ENCODE measurements around the gene DUOXA2. TPM values are rescaled to one million over a fixed set of nuclear protein-coding genes. Genes with fewer than 3 reads are reported as not detected.

DUOXA2 gene
- total RNA-seq, 1 donor from 2014 or later: not detected

DNA sequence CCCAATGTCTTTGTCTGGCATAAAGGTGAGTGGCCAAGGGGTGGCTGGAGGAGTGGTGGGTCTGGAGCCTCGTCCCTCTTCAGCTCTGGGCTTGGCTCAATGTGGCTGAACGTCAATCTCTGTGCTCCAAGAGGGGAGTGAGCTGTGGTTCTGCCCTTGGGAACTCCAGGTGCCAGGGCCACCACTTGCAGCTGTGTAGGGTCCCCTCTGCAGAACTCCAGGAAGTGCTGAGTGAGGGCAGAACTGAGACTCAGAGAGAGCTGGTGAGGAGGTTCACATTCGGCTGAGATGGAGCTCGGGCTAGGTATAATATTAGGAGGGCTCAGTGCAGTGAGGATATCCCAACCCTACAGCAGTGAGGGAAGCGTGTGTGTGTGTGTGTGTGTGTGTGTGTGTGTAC is 27.3 kb downstream of the DUOXA2 start:
- H3K27ac Mint-ChIP-seq: no peak overlapping the region
- DNase-seq (ENCODE audit: low spot score in 2 of 2, unreplicated experiment in 2 of 2): no peak
- no peaks in the 10 kb centered on the region for H3K9me3 Mint-ChIP-seq
- H3K36me3 Mint-ChIP-seq: no peaks in the 10 kb centered on the region
- peaks cover 8% of the 10 kb centered on the region for H3K27me3 Mint-ChIP-seq (ENCODE audit: low read depth)
- peaks cover 6% of the 10 kb centered on the region for H3K4me1 Mint-ChIP-seq
- no peak overlapping the region for H3K4me3 Mint-ChIP-seq
- TF ChIP-seq, protein P1, sequence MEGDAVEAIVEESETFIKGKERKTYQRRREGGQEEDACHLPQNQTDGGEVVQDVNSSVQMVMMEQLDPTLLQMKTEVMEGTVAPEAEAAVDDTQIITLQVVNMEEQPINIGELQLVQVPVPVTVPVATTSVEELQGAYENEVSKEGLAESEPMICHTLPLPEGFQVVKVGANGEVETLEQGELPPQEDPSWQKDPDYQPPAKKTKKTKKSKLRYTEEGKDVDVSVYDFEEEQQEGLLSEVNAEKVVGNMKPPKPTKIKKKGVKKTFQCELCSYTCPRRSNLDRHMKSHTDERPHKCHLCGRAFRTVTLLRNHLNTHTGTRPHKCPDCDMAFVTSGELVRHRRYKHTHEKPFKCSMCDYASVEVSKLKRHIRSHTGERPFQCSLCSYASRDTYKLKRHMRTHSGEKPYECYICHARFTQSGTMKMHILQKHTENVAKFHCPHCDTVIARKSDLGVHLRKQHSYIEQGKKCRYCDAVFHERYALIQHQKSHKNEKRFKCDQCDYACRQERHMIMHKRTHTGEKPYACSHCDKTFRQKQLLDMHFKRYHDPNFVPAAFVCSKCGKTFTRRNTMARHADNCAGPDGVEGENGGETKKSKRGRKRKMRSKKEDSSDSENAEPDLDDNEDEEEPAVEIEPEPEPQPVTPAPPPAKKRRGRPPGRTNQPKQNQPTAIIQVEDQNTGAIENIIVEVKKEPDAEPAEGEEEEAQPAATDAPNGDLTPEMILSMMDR (IDR thresholded peaks at IDR 0.05; ENCODE audit: unreplicated experiment): no peak

DNA sequence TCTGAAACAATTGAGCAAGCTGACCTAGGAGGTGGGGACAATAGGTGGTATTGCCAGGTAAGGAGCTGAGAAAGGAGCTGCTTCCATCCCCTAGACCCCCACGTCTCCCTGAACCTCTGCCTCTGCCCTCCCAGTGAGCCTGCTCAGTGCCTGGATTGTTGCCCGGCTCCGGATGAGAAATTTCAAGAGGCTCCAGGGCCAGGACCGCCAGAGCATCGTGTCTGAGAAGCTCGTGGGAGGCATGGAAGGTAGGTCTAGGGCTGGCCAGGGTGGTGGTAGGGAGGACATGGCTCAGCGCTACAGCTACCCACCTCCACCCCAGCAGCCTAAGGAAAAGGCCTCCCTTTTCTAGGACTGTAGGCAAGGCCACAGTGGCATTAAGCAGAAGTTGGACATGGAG is 28.9 kb downstream of the DUOXA2 start:
- no peak overlapping the region for H3K4me3 Mint-ChIP-seq
- DNase-seq (ENCODE audit: low spot score in 2 of 2, unreplicated experiment in 2 of 2): no peak
- H3K27me3 Mint-ChIP-seq (ENCODE audit: low read depth): no peaks in the 10 kb centered on the region
- H3K9me3 Mint-ChIP-seq: no peaks in the 10 kb centered on the region
- H3K4me1 Mint-ChIP-seq: peaks cover 6% of the 10 kb centered on the region
- no peak overlapping the region for H3K27ac Mint-ChIP-seq
- no peaks in the 10 kb centered on the region for H3K36me3 Mint-ChIP-seq
- TF ChIP-seq, protein P1 (IDR thresholded peaks at IDR 0.05; ENCODE audit: unreplicated experiment): no peak

DNA sequence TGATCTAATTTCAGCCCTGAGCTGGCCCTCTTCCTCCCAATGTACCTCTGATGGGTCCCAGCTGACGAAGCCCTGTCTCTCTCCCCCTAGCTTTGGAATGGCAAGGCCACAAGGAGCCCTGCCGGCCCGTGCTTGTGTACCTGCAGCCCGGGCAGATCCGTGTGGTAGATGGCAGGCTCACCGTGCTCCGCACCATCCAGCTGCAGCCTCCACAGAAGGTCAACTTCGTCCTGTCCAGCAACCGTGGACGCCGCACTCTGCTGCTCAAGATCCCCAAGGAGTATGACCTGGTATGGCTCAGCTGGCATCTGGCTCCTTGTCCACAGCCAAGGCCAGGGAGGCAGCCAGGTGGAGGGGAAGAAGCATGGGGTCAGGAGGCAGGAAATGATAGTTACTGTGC is 29.8 kb downstream of the DUOXA2 start:
- H3K4me1 Mint-ChIP-seq: peaks cover 10% of the 10 kb centered on the region
- no peaks in the 10 kb centered on the region for H3K9me3 Mint-ChIP-seq
- no peak for DNase-seq (ENCODE audit: low spot score in 2 of 2, unreplicated experiment in 2 of 2)
- TF ChIP-seq, protein P1 (IDR thresholded peaks at IDR 0.05; ENCODE audit: unreplicated experiment): no peak
- H3K27ac Mint-ChIP-seq: no peak overlapping the region
- no peaks in the 10 kb centered on the region for H3K27me3 Mint-ChIP-seq (ENCODE audit: low read depth)
- no peak overlapping the region for H3K4me3 Mint-ChIP-seq
- no peaks in the 10 kb centered on the region for H3K36me3 Mint-ChIP-seq

DNA sequence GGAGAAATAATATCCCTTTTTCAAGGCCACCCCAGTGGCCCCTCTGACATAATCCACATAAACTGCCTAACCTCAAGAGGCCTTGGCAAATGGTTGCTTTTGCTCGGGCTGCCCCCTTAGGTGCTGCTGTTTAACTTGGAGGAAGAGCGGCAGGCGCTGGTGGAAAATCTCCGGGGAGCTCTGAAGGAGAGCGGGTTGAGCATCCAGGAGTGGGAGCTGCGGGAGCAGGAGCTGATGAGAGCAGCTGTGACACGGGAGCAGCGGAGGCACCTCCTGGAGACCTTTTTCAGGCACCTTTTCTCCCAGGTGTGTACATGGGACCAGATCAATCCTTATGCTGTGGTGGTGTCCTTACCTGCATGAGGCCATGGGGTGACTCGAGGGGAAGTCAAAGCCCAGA is 30.6 kb downstream of the DUOXA2 start:
- TF ChIP-seq, protein P1 (IDR thresholded peaks at IDR 0.05; ENCODE audit: unreplicated experiment): no peak
- no peaks in the 10 kb centered on the region for H3K9me3 Mint-ChIP-seq
- peaks cover 13% of the 10 kb centered on the region for H3K4me1 Mint-ChIP-seq
- no peaks in the 10 kb centered on the region for H3K36me3 Mint-ChIP-seq
- H3K27me3 Mint-ChIP-seq (ENCODE audit: low read depth): no peaks in the 10 kb centered on the region
- H3K27ac Mint-ChIP-seq: no peak overlapping the region
- H3K4me3 Mint-ChIP-seq: no peak overlapping the region
- no peak for DNase-seq (ENCODE audit: low spot score in 2 of 2, unreplicated experiment in 2 of 2)

DNA sequence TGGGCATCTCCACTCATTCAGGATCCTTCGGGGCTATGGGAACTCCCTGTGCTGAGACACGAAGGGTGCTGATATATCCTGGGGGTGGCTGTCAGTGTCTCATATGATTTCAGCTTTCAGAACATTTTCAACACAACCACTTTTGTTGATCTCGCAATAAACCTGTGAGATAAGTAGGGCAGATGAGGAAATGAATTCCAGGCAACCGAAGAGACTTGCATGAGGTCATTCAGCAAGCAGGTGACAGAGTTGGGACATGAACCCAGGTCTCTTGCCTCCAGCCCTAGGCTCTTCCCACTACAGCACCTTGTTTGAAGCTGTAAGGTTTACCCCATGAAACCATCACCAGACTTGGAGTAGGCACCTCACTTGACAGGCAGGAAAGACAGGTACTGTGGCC is 32.3 kb downstream of the DUOXA2 start:
- no peak overlapping the region for H3K27ac Mint-ChIP-seq
- no peaks in the 10 kb centered on the region for H3K27me3 Mint-ChIP-seq (ENCODE audit: low read depth)
- no peak for DNase-seq (ENCODE audit: low spot score in 2 of 2, unreplicated experiment in 2 of 2)
- TF ChIP-seq, protein P1 (IDR thresholded peaks at IDR 0.05; ENCODE audit: unreplicated experiment): no peak
- H3K36me3 Mint-ChIP-seq: no peaks in the 10 kb centered on the region
- H3K4me3 Mint-ChIP-seq: no peak overlapping the region
- no peaks in the 10 kb centered on the region for H3K9me3 Mint-ChIP-seq
- peaks cover 13% of the 10 kb centered on the region for H3K4me1 Mint-ChIP-seq

DNA sequence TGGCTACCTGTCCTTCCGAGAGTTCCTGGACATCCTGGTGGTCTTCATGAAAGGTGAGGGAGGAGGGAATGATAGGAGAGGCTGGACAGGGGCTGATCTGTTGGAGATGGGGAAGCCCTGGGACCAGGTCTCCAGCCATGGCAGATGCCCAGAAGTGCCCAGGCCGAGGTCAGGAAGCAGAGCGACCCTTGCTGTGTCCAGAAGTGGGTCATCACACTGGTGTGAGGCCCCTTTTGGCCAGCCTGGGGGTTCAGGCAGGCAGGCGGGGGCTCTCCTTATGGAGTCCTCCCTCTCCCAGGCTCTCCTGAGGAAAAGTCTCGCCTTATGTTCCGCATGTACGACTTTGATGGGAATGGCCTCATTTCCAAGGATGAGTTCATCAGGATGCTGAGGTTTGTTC is 33.5 kb downstream of the DUOXA2 start:
- no peak for DNase-seq (ENCODE audit: low spot score in 2 of 2, unreplicated experiment in 2 of 2)
- H3K27ac Mint-ChIP-seq: peak overlapping the region; percentile 34
- H3K4me1 Mint-ChIP-seq: peaks cover 13% of the 10 kb centered on the region
- no peaks in the 10 kb centered on the region for H3K27me3 Mint-ChIP-seq (ENCODE audit: low read depth)
- TF ChIP-seq, protein P1 (IDR thresholded peaks at IDR 0.05; ENCODE audit: unreplicated experiment): no peak
- no peaks in the 10 kb centered on the region for H3K9me3 Mint-ChIP-seq
- H3K36me3 Mint-ChIP-seq: no peaks in the 10 kb centered on the region
- H3K4me3 Mint-ChIP-seq: no peak overlapping the region
